H1 (cell line): ENCODE measurements around the gene ACSM2A. TPM values are rescaled to one million over a fixed set of nuclear protein-coding genes. Genes with fewer than 3 reads are reported as not detected.

ENCODE experiments used
- CBX5 ChIP-seq: fragments of 300-800, 300-1000 bp; sonication (generic); IDR thresholded peaks from 2 replicates; pipeline ENCODE4 v1.7.1; 2016; ENCODE audit warnings: antibody characterized with exemption, low read length, low read depth
- CHD2 ChIP-seq: IDR thresholded peaks from 2 replicates; pipeline ENCODE4 v1.6.1; 2012; ENCODE audit warnings: low read length, improper control_type of control experiment
- SRF ChIP-seq: IDR thresholded peaks from 2 replicates; pipeline ENCODE4 v1.6.1; 2011; ENCODE audit warnings: mild to moderate bottlenecking, low read depth, low read length, moderate library complexity
- TAF7 ChIP-seq: optimal IDR thresholded peaks from 2 replicates; pipeline ENCODE3; 2011; ENCODE audit warnings: low read depth, mild to moderate bottlenecking, inconsistent platforms, low read length, moderate library complexity, borderline replicate concordance
- polyA plus RNA-seq, 7 experiments: library from polyadenylated mRNA; depleted of rRNA in 3 of 7; stranded (reverse) in 5 of 7; unstranded in 2 of 7; fragments of >200 nt in 5 of 7; fragments of 200-250 nt in 2 of 7; gene quantifications; 1 replicate in 5 of 7; 2 replicates in 1 of 7; 4 replicates in 1 of 7; pipeline versions ENCODE4 v1.2.1 to v1.2.3, GENCODE V29; 2011 to 2013; ENCODE audit warnings: missing spikeins in 2 of 7, mixed read lengths in 2 of 7
- total RNA-seq: library from RNA; stranded (reverse); fragmentation: NEBNext Ultra II Directional; extraction: Animal tissue kit (Norgen Biotek cat#: 25700); gene quantifications from 2 replicates; pipeline ENCODE4 v1.2.1, GENCODE V29; 2021
- TF ChIP-seq, protein P1 (sequence below): fragments of 300-600 bp; sonication (generic); IDR thresholded peaks from 2 replicates; pipeline ENCODE4 v1.7.1; 2012; ENCODE audit warnings: low read length, moderate library complexity, mild to moderate bottlenecking, inconsistent platforms; ENCODE audit not compliant: insufficient replicate concordance
- TF ChIP-seq, protein P2 (sequence below): IDR thresholded peaks from 2 replicates; pipeline ENCODE4 v1.6.1; 2011; ENCODE audit warnings: low read depth, mild to moderate bottlenecking, low read length; ENCODE audit not compliant: insufficient read depth

Gene ACSM2A
- total and polyA plus RNA-seq, 2 of the 8 experiments (the other 6 are each of a cell fraction or from before 2014, with no cell fraction given), result not detected

DNA sequence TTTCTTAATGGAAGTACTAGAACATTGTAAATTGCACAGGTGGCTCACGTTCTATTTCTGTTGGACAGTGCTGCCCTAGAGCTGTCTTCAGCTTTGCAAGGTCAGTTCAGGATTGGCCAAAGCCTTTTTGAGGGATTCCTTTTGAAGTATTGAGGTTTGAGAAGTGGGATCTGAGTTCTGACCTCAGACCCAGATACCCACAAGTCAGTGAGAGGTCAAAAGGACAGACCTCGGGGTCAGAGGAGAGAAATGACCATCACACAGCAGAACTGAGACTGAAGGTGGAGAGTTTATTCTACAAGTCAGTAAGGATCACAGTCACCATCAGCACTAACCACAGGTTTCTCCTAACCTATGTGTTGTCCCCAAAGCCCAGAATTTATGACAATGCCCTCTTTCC is 40.3 kb upstream of the ACSM2A start (continued):
- TF ChIP-seq, protein P1, sequence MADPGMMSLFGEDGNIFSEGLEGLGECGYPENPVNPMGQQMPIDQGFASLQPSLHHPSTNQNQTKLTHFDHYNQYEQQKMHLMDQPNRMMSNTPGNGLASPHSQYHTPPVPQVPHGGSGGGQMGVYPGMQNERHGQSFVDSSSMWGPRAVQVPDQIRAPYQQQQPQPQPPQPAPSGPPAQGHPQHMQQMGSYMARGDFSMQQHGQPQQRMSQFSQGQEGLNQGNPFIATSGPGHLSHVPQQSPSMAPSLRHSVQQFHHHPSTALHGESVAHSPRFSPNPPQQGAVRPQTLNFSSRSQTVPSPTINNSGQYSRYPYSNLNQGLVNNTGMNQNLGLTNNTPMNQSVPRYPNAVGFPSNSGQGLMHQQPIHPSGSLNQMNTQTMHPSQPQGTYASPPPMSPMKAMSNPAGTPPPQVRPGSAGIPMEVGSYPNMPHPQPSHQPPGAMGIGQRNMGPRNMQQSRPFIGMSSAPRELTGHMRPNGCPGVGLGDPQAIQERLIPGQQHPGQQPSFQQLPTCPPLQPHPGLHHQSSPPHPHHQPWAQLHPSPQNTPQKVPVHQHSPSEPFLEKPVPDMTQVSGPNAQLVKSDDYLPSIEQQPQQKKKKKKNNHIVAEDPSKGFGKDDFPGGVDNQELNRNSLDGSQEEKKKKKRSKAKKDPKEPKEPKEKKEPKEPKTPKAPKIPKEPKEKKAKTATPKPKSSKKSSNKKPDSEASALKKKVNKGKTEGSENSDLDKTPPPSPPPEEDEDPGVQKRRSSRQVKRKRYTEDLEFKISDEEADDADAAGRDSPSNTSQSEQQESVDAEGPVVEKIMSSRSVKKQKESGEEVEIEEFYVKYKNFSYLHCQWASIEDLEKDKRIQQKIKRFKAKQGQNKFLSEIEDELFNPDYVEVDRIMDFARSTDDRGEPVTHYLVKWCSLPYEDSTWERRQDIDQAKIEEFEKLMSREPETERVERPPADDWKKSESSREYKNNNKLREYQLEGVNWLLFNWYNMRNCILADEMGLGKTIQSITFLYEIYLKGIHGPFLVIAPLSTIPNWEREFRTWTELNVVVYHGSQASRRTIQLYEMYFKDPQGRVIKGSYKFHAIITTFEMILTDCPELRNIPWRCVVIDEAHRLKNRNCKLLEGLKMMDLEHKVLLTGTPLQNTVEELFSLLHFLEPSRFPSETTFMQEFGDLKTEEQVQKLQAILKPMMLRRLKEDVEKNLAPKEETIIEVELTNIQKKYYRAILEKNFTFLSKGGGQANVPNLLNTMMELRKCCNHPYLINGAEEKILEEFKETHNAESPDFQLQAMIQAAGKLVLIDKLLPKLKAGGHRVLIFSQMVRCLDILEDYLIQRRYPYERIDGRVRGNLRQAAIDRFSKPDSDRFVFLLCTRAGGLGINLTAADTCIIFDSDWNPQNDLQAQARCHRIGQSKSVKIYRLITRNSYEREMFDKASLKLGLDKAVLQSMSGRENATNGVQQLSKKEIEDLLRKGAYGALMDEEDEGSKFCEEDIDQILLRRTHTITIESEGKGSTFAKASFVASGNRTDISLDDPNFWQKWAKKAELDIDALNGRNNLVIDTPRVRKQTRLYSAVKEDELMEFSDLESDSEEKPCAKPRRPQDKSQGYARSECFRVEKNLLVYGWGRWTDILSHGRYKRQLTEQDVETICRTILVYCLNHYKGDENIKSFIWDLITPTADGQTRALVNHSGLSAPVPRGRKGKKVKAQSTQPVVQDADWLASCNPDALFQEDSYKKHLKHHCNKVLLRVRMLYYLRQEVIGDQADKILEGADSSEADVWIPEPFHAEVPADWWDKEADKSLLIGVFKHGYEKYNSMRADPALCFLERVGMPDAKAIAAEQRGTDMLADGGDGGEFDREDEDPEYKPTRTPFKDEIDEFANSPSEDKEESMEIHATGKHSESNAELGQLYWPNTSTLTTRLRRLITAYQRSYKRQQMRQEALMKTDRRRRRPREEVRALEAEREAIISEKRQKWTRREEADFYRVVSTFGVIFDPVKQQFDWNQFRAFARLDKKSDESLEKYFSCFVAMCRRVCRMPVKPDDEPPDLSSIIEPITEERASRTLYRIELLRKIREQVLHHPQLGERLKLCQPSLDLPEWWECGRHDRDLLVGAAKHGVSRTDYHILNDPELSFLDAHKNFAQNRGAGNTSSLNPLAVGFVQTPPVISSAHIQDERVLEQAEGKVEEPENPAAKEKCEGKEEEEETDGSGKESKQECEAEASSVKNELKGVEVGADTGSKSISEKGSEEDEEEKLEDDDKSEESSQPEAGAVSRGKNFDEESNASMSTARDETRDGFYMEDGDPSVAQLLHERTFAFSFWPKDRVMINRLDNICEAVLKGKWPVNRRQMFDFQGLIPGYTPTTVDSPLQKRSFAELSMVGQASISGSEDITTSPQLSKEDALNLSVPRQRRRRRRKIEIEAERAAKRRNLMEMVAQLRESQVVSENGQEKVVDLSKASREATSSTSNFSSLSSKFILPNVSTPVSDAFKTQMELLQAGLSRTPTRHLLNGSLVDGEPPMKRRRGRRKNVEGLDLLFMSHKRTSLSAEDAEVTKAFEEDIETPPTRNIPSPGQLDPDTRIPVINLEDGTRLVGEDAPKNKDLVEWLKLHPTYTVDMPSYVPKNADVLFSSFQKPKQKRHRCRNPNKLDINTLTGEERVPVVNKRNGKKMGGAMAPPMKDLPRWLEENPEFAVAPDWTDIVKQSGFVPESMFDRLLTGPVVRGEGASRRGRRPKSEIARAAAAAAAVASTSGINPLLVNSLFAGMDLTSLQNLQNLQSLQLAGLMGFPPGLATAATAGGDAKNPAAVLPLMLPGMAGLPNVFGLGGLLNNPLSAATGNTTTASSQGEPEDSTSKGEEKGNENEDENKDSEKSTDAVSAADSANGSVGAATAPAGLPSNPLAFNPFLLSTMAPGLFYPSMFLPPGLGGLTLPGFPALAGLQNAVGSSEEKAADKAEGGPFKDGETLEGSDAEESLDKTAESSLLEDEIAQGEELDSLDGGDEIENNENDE, result no peak
- TF ChIP-seq CHD2, result no peak
- TF ChIP-seq CBX5, result no peak
- TF ChIP-seq SRF, result no peak
- TF ChIP-seq, protein P2, sequence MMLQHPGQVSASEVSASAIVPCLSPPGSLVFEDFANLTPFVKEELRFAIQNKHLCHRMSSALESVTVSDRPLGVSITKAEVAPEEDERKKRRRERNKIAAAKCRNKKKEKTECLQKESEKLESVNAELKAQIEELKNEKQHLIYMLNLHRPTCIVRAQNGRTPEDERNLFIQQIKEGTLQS, result no peak
- TF ChIP-seq TAF7, result no peak
